OCI-LY1 (cell line): Measurements from ENCODE around the gene TMEM109.

Source experiments
- CTCF ChIP-seq: fragments of 200-600 bp; sonication (generic), shearing (Covaris generic); IDR thresholded peaks from 2 replicates; pipeline ENCODE4 v1.5.1; 2017; ENCODE audit warnings: mild to moderate bottlenecking, antibody characterized with exemption, low read length, moderate library complexity, mixed read lengths
- EZH2 ChIP-seq: fragments of 200-600 bp; sonication (generic), shearing (Covaris generic); IDR thresholded peaks from 2 replicates; pipeline ENCODE4 v1.8.0; 2017; ENCODE audit warnings: borderline replicate concordance, mixed run types, mild to moderate bottlenecking, antibody characterized with exemption, low read length, moderate library complexity, mixed read lengths

GRCh38 chr11:60957188-60957587 lies 43.2 kb downstream of the TMEM109 start:
- TF ChIP-seq CTCF, result no peak
- no peak for TF ChIP-seq EZH2
